ENCODE results near the gene MYO3B.
"Not testable (repeated sequence)": the region's sequence is repeated elsewhere in the genome, so short reads cannot be mapped to it uniquely, and the experiment has no call there.

MYO3B gene

DNA sequence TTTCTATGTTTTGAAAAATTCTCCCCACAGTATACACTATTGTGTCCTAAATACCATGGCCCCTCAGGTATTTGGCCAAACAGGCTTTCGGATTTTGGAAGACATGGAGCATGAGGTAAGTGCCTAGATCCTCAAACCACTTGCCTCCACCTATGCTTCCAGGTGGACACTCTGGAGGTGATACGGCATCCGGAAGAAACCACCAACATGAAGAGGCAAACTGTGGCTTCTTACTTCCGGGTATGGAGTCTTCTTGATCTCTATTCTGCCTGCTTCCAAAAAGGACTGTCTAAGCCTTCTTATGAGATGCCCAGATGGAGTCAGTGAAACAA is 285.2 kb downstream of the MYO3B start:
- Histone ChIP-seq H3K36me3 (ENCODE audit: control insufficient read depth, insufficient read depth, low read length) (no peaks in the 10 kb centered on the region), H3K9me3 (ENCODE audit: control insufficient read depth, insufficient read depth, low read length) (no peaks in the 10 kb centered on the region), H3K4me3 (ENCODE audit: low read depth, low read length) (no peak overlapping the region), H3K9ac (ENCODE audit: low read depth, low read length) (no peak overlapping the region), H3K27me3 (ENCODE audit: control insufficient read depth, insufficient read depth, low read length) (no peaks in the 10 kb centered on the region), H3K4me1 (ENCODE audit: control insufficient read depth, insufficient read depth, low read length) (peaks cover 5% of the 10 kb centered on the region)

DNA sequence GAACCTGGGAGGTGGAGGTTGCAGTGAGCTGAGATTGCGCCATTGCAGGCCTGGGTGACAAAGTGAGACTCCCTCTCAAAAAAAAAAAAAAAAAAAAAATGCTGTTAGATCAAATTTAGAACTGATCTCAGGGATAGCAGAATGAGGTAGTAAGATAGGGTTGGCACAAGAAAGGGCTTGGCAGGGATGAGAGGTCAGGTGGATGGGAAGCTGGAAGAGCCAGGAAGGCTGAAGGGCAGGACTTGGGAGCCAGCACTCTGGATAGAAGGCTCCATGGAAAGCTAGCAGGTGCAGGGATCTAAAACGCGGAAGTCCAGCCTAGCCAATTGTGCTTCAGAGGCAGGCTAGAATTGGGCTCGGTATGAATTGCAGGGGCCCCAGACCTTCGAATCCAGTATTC is 286.3 kb downstream of the MYO3B start:
- Histone ChIP-seq H3K36me3 (ENCODE audit: control insufficient read depth, insufficient read depth, low read length) (no peaks in the 10 kb centered on the region), H3K27me3 (ENCODE audit: control insufficient read depth, insufficient read depth, low read length) (no peaks in the 10 kb centered on the region), H3K4me3 (ENCODE audit: low read depth, low read length) (no peak overlapping the region), H3K9me3 (ENCODE audit: control insufficient read depth, insufficient read depth, low read length) (no peaks in the 10 kb centered on the region), H3K9ac (ENCODE audit: low read depth, low read length) (no peak overlapping the region), H3K4me1 (ENCODE audit: control insufficient read depth, insufficient read depth, low read length) (peaks cover 5% of the 10 kb centered on the region)

DNA sequence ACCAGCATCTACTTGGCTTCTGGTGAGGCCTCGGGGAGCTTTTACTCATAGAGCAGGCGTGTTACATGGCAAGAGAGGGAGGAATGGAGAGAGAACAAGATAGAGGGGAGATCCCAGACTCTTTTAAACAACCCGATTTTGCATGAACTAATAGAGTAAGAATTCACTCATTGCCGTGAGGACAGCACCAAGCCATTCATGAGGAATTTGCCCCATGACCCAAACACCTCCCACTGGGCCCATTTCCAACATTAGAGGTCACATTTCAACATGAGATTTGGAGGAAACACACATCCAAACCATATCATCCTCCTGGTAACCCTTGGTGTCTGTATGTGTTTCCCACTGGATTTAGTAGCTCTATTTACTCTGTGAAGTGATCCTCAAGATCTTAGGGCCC is 287.3 kb downstream of the MYO3B start:
- Histone ChIP-seq H3K36me3 (ENCODE audit: control insufficient read depth, insufficient read depth, low read length) (no peaks in the 10 kb centered on the region), H3K9ac (ENCODE audit: low read depth, low read length) (no peak overlapping the region), H3K9me3 (ENCODE audit: control insufficient read depth, insufficient read depth, low read length) (no peaks in the 10 kb centered on the region), H3K4me3 (ENCODE audit: low read depth, low read length) (no peak overlapping the region), H3K27me3 (ENCODE audit: control insufficient read depth, insufficient read depth, low read length) (no peaks in the 10 kb centered on the region), H3K4me1 (ENCODE audit: control insufficient read depth, insufficient read depth, low read length) (peaks cover 5% of the 10 kb centered on the region)

DNA sequence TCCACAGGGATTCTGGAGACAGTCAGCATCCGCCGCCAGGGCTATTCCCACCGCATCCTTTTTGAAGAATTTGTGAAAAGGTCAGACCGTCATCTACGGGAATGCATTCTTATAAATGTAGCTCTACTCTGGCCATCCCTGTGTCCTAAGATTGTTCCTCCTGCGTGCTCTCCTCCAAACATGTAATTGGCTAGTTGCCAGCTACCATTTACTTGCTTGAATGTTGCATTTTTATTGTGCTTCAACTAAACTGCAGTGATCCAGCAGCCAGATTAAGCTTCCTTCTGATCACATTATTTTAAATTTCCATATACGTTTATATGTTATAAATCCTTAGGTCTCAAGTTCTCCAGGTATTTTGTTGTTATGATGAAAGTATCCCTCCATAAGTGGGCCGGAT is 288.7 kb downstream of the MYO3B start:
- Histone ChIP-seq H3K36me3 (ENCODE audit: control insufficient read depth, insufficient read depth, low read length) (no peaks in the 10 kb centered on the region), H3K9me3 (ENCODE audit: control insufficient read depth, insufficient read depth, low read length) (no peaks in the 10 kb centered on the region), H3K4me3 (ENCODE audit: low read depth, low read length) (no peak overlapping the region), H3K27me3 (ENCODE audit: control insufficient read depth, insufficient read depth, low read length) (no peaks in the 10 kb centered on the region), H3K4me1 (ENCODE audit: control insufficient read depth, insufficient read depth, low read length) (peaks cover 5% of the 10 kb centered on the region), H3K9ac (ENCODE audit: low read depth, low read length) (no peak overlapping the region)

DNA sequence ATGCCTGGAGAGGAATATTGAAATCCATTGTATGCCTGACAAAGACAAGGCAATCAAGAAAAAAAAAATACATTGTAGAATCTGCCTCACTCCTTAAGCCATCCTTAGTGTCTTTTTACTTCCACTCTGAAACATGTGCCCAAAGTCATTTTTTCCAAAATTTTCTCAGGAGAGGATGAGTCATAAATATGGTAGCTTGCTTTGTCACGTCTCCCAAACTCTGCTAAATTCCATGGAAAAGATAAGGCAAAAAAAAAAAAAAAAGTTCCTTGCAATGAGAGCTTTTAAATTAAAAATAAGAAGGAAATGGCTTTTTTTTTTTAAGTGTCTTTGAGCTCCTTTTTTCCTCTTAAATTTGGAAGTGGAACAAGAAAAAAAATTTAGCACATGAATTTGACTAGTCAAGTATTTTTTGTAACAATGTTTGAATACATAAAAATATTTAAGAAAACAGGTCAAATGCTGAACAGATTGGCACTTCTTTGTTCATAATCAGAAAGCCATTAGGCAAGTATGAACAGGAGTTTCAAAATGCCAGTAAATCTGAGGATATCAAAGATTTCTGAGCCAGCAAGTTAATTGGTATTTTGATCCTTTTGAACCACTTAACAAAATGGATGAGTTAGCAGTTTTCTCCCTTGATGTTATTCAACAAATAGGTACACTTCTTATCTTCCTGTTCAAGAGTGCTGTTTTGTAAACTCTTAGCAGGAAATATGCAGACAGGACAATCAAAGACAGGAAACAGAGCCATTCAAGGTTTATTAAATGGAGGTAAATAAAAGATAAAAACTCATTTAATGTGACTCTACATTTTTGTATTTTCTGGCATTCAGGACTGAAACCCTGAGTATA is 289.8 kb downstream of the MYO3B start:
- Histone ChIP-seq H3K9ac (ENCODE audit: low read depth, low read length) (no peak overlapping the region), H3K4me1 (ENCODE audit: control insufficient read depth, insufficient read depth, low read length) (no peaks in the 10 kb centered on the region), H3K9me3 (ENCODE audit: control insufficient read depth, insufficient read depth, low read length) (no peaks in the 10 kb centered on the region), H3K4me3 (ENCODE audit: low read depth, low read length) (no peak overlapping the region), H3K27me3 (ENCODE audit: control insufficient read depth, insufficient read depth, low read length) (no peaks in the 10 kb centered on the region), H3K36me3 (ENCODE audit: control insufficient read depth, insufficient read depth, low read length) (no peaks in the 10 kb centered on the region)

DNA sequence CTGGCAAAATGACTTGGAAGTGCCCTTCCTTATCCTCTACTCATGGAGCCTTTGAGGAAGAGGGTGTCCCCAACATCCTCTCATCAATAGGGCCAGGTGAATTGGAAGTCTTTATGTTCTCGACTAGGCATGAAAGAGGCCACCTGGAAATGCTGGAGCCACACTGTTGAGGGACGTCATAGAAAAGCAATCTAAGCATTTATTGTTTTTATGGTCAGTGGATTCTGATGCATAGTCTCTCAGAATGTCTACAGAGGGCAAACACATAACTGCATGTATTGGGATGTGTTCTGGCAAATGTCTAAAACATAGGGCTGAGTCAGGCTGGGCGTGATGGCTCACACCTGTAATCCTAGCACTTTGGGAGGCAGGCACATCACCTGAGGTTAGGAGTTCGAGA is 290.6 kb downstream of the MYO3B start:
- H3K9me3 ChIP-seq (ENCODE audit: control insufficient read depth, insufficient read depth, low read length), result no peaks in the 10 kb centered on the region
- H3K4me3 ChIP-seq (ENCODE audit: low read depth, low read length), result no peak overlapping the region
- no peaks in the 10 kb centered on the region for H3K4me1 ChIP-seq (ENCODE audit: control insufficient read depth, insufficient read depth, low read length)
- no peaks in the 10 kb centered on the region for H3K36me3 ChIP-seq (ENCODE audit: control insufficient read depth, insufficient read depth, low read length)
- no peak overlapping the region for H3K9ac ChIP-seq (ENCODE audit: low read depth, low read length)
- no peaks in the 10 kb centered on the region for H3K27me3 ChIP-seq (ENCODE audit: control insufficient read depth, insufficient read depth, low read length)

DNA sequence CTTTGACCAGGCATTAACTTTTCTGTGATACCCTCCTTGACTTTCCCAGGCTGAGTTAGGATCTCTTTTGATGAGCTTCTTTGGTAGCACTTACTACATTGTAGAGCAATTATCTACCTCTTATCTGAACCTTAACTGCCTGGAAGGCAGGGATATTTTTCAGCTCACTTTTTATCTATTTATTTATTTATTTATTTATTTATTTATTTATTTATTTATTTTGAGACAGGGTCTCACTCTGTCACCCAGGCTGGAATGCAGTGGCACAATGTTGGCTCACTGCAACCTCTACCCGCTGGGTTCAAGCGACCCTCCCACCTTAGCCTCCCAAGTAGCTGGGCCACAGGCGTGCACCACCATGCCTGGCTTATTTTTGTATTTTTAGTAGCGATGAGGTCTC is 294.6 kb downstream of the MYO3B start:
- not testable (repeated sequence) for H3K27me3 ChIP-seq (ENCODE audit: control insufficient read depth, insufficient read depth, low read length); H3K4me1 ChIP-seq (ENCODE audit: control insufficient read depth, insufficient read depth, low read length)

DNA sequence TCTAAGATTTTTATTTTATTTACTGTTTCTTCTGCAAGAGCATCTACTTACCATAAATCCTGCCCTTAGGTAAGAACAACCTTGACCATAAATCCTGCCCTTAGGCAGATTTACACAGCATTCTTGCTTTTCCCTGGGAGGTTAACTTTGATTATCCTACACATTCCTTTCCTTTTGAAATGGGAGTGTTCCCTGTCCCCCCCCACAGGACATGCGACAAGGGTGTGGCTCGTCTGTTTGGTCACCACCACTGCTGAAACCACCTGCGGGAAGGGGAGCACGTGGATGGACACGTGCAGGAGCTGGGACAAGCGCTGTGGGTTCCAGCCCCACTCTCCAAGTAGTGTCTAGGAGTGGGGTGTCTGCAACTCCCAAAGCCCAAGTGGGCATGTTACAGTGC is 297.9 kb downstream of the MYO3B start:
- no peaks in the 10 kb centered on the region for H3K4me1 ChIP-seq (ENCODE audit: control insufficient read depth, insufficient read depth, low read length)
- H3K4me3 ChIP-seq (ENCODE audit: low read depth, low read length), result no peak overlapping the region
- no peaks in the 10 kb centered on the region for H3K9me3 ChIP-seq (ENCODE audit: control insufficient read depth, insufficient read depth, low read length)
- no peak overlapping the region for H3K9ac ChIP-seq (ENCODE audit: low read depth, low read length)
- H3K36me3 ChIP-seq (ENCODE audit: control insufficient read depth, insufficient read depth, low read length), result no peaks in the 10 kb centered on the region
- no peaks in the 10 kb centered on the region for H3K27me3 ChIP-seq (ENCODE audit: control insufficient read depth, insufficient read depth, low read length)

More for the DNA sequence above, 294.6 kb downstream of the MYO3B start:
- not testable (repeated sequence) for H3K9ac ChIP-seq (ENCODE audit: low read depth, low read length); H3K4me3 ChIP-seq (ENCODE audit: low read depth, low read length); H3K9me3 ChIP-seq (ENCODE audit: control insufficient read depth, insufficient read depth, low read length); H3K36me3 ChIP-seq (ENCODE audit: control insufficient read depth, insufficient read depth, low read length)

DNA sequence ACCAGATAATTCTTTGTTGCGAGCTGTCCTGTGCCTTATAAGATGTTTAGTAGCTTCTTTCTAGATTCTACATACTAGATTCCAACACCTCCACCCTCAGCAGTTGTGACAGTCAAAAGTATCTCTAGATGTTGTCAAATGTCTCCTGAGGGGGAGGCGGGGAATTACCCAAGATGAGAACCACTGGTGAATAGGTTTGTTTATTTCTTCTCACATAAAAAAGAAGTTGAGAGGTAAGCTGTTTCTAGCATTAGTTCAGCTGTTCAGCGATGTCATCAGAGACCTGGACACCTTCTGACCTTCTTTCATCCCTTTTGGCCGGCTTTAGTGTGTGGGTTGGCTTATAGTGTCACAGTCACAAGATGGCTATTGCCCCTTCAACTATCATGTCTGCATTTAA is 299.7 kb downstream of the MYO3B start:
- H3K4me3 ChIP-seq (ENCODE audit: low read depth, low read length), result no peak overlapping the region
- no peaks in the 10 kb centered on the region for H3K36me3 ChIP-seq (ENCODE audit: control insufficient read depth, insufficient read depth, low read length)
- H3K9ac ChIP-seq (ENCODE audit: low read depth, low read length), result no peak overlapping the region
- H3K4me1 ChIP-seq (ENCODE audit: control insufficient read depth, insufficient read depth, low read length), result no peaks in the 10 kb centered on the region
- H3K27me3 ChIP-seq (ENCODE audit: control insufficient read depth, insufficient read depth, low read length), result no peaks in the 10 kb centered on the region
- H3K9me3 ChIP-seq (ENCODE audit: control insufficient read depth, insufficient read depth, low read length), result no peaks in the 10 kb centered on the region

DNA sequence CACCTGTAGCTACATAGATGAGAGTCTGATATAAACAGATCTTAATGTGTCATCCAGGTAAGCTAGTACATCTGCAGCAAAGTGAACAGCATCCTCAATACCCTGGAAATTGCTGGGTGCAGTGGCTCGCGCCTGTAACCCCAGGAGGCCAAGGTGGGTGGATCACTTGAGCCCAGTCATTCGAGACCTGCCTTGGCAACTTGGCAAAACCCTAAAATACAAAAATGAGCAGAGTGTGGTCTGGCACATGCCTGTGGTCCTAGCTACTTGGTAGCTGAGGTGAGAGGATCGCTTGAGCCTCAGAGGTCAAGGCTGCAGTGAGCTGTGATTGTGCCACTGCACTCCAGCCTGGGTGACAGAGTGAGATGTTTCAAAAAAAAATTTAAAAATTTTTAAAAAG is 303.3 kb downstream of the MYO3B start:
- Histone ChIP-seq H3K27me3 (ENCODE audit: control insufficient read depth, insufficient read depth, low read length) (no peaks in the 10 kb centered on the region), H3K36me3 (ENCODE audit: control insufficient read depth, insufficient read depth, low read length) (no peaks in the 10 kb centered on the region), H3K9ac (ENCODE audit: low read depth, low read length) (no peak overlapping the region), H3K4me3 (ENCODE audit: low read depth, low read length) (no peak overlapping the region), H3K4me1 (ENCODE audit: control insufficient read depth, insufficient read depth, low read length) (no peaks in the 10 kb centered on the region), H3K9me3 (ENCODE audit: control insufficient read depth, insufficient read depth, low read length) (no peaks in the 10 kb centered on the region)

DNA sequence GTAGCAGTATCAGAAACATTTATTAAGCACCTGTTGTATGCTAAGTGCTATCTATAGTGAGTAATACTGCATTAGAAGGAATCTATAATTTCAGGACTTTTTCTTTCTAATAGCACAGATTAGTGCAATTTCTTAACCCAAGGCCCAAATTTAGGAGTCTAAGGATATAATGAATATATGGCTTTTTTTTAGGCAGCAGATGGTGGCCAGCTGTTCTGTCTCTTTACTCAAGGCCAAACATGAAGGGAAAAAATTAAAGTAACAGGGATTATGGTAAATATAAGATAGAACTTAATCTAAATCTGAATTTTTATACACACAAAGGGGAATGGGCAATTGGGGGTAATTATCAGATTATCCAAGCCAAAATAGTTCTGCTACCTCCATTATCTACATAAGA is 306.6 kb downstream of the MYO3B start:
- Histone ChIP-seq H3K4me1 (ENCODE audit: control insufficient read depth, insufficient read depth, low read length) (no peaks in the 10 kb centered on the region), H3K9ac (ENCODE audit: low read depth, low read length) (no peak overlapping the region), H3K9me3 (ENCODE audit: control insufficient read depth, insufficient read depth, low read length) (no peaks in the 10 kb centered on the region), H3K27me3 (ENCODE audit: control insufficient read depth, insufficient read depth, low read length) (no peaks in the 10 kb centered on the region), H3K4me3 (ENCODE audit: low read depth, low read length) (no peak overlapping the region), H3K36me3 (ENCODE audit: control insufficient read depth, insufficient read depth, low read length) (no peaks in the 10 kb centered on the region)

DNA sequence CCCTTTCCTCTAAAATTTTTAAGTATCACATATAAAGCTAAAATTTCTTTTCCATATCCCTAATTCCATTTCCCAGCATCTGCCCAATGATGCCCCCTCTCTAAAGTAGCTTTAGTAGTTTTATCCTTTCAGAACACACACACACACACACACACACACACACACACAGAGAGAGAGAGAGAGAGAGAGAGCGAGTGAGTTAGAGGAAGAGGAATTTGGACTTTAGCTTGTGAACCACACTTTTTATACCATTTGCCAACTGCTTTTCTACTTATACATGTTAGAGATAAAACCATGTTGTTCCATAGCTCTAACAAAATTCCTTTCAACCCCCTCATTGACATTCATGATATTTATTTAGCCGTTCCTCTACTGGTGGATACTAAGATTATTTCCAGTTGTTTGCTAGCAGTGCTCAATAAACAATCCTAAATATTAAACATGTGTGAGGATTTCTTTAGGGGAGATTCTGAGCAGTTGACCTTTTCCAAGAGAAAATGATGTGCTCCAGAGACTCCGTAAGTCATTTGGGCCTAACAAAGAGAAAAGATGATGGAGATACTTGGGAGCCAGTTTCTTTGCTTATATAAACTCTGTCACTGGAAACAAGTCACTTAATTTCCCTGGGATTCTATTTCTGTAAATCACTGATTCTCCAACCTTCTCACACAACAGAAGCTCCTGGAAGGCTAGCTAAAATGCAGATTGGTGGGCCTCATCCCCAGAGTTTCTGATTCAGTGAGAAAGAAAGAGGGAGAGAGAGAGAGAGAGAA is 307.5 kb downstream of the MYO3B start:
- H3K9ac ChIP-seq (ENCODE audit: low read depth, low read length), result no peak overlapping the region
- no peaks in the 10 kb centered on the region for H3K36me3 ChIP-seq (ENCODE audit: control insufficient read depth, insufficient read depth, low read length)
- H3K4me3 ChIP-seq (ENCODE audit: low read depth, low read length), result no peak overlapping the region
- H3K4me1 ChIP-seq (ENCODE audit: control insufficient read depth, insufficient read depth, low read length), result no peaks in the 10 kb centered on the region
- H3K27me3 ChIP-seq (ENCODE audit: control insufficient read depth, insufficient read depth, low read length), result no peaks in the 10 kb centered on the region
- no peaks in the 10 kb centered on the region for H3K9me3 ChIP-seq (ENCODE audit: control insufficient read depth, insufficient read depth, low read length)

All from iPS-15b (cell line).